GM12878 (cell line): ENCODE measurements around the gene TIMM17A. TPM values are rescaled to one million over a fixed set of nuclear protein-coding genes. Genes with fewer than 3 reads are reported as not detected.

Source experiments
- ATAC-seq: fragments of 200-7000 bp; cut with Tn5 transposase; 3 replicates; pipeline ENCODE4 v1.9.1; 2020; ENCODE audit warnings: mild to moderate bottlenecking, moderate library complexity
- BruUV-seq: library from RNA; stranded (reverse); fragments of 400-500 nt; replicated peaks from 2 replicates; lab custom pipeline; 2021; lab: Mats Ljungman, UMichigan
- CTCF ChIA-PET: fragments of 300-600 bp; sonication (Branson Sonifier 250); formaldehyde crosslinking; extraction: SDS; loops from one replicate; lab custom pipeline; 2021; ENCODE audit warnings: inconsistent platforms; lab: Yijun Ruan, JAX
- POLR2A ChIA-PET: fragments of 350-600 bp; formaldehyde crosslinking; extraction: SDS; loops from one replicate; lab custom pipeline; 2021; ENCODE audit warnings: inconsistent platforms; lab: Charles Lee
- RAD21 ChIA-PET: fragments of 300-600 bp; sonication (Branson Sonifier 250); formaldehyde crosslinking; loops from one replicate; lab custom pipeline; 2023; ENCODE audit warnings: antibody characterized with exemption; ENCODE audit not compliant: unreplicated experiment; lab: Charles Lee
- SMC1A ChIA-PET: fragments of 300-600 bp; sonication (Branson Sonifier 250); formaldehyde crosslinking; loops from one replicate; lab custom pipeline; 2023; ENCODE audit not compliant: unreplicated experiment, uncharacterized antibody; lab: Charles Lee
- DNase-seq: peaks from one replicate; pipeline ENCODE4 v3.0.0-alpha.2; 2011; ENCODE audit warnings: low read depth, low spot score
- FAIRE-seq: peaks from 3 replicates; lab custom pipeline; 2011; peaks lifted over from hg19 to GRCh38; lab: Jason Lieb, UNC
- H2AFZ ChIP-seq: 2 replicates; pipeline ENCODE4 v1.6.0; 2011; ENCODE audit warnings: low read depth, low read length, control low read depth; ENCODE audit not compliant: control insufficient read depth
- H3K27ac ChIP-seq: 2 replicates; pipeline ENCODE4 v1.5.1; 2011; ENCODE audit warnings: control low read depth; ENCODE audit not compliant: control insufficient read depth, insufficient read depth
- H3K27me3 ChIP-seq, 2 experiments: replicated peaks in 1 of 2; 2 replicates each; pipeline versions ENCODE4 v1.6.0 to v1.6.1; 2011; ENCODE audit warnings: low read length in 1 of 2; ENCODE audit not compliant: control insufficient read depth in 2 of 2, insufficient read depth in 2 of 2
- H3K36me3 ChIP-seq, 2 experiments: 2 replicates each; pipeline ENCODE4 v1.5.1; 2011; ENCODE audit warnings: low read length in 1 of 2; ENCODE audit not compliant: control insufficient read depth in 2 of 2, insufficient read depth in 2 of 2
- H3K4me1 ChIP-seq: 2 replicates; pipeline ENCODE4 v1.6.1; 2011; ENCODE audit warnings: mild to moderate bottlenecking, low read length, moderate library complexity, mixed read lengths; ENCODE audit not compliant: control insufficient read depth, insufficient read depth
- H3K4me2 ChIP-seq: 2 replicates; pipeline ENCODE4 v1.6.0; 2011; ENCODE audit warnings: control low read depth; ENCODE audit not compliant: control insufficient read depth, insufficient read depth
- H3K4me3 ChIP-seq: fragments of 200-600 bp; sonication (generic); 2 replicates; pipeline ENCODE4 v1.5.1; 2016
- H3K79me2 ChIP-seq: 2 replicates; pipeline ENCODE4 v1.6.0; 2011; ENCODE audit warnings: low read length; ENCODE audit not compliant: control insufficient read depth, insufficient read depth
- H3K9ac ChIP-seq: 2 replicates; pipeline ENCODE4 v1.8.0; 2011; ENCODE audit warnings: low read length, control low read depth, mixed read lengths; ENCODE audit not compliant: control insufficient read depth, insufficient read depth
- H3K9me3 ChIP-seq: replicated peaks from 3 replicates; pipeline ENCODE4 v1.5.1; 2011; ENCODE audit warnings: mild to moderate bottlenecking, low read length; ENCODE audit not compliant: control insufficient read depth, insufficient read depth
- H4K20me1 ChIP-seq: 2 replicates; pipeline ENCODE4 v1.6.0; 2011; ENCODE audit not compliant: control insufficient read depth, insufficient read depth
- BHLHE40 ChIP-seq, 2 experiments: fragments of 450-650 bp in 1 of 2; IDR thresholded peaks; 2 replicates each; pipeline ENCODE4 v1.6.1; 2011 to 2017; ENCODE audit warnings: low read depth in 2 of 2, borderline replicate concordance in 1 of 2, improper control_type of control experiment in 1 of 2, low read length in 1 of 2, mild to moderate bottlenecking in 1 of 2
- CBX5 ChIP-seq: sonication (generic); IDR thresholded peaks from 2 replicates; pipeline ENCODE4 v1.6.1; 2016; ENCODE audit warnings: low read depth, moderate library complexity, mild to moderate bottlenecking, inconsistent platforms
- CHD4 ChIP-seq: fragments of 200-600 bp; sonication (generic); IDR thresholded peaks from 2 replicates; pipeline ENCODE4 v1.6.1; 2016; ENCODE audit warnings: mild to moderate bottlenecking
- ETV6 ChIP-seq, 2 experiments: fragments of 450-650 bp in 1 of 2; IDR thresholded peaks in 1 of 2; conservative IDR thresholded peaks in 1 of 2; 2 replicates each; pipeline ENCODE4 v1.6.1; 2014; ENCODE audit warnings: antibody characterized with exemption in 1 of 2, borderline replicate concordance in 1 of 2, low read depth in 1 of 2, mild to moderate bottlenecking in 1 of 2, moderate library complexity in 1 of 2
- HCFC1 ChIP-seq: fragments of 150-350 bp; IDR thresholded peaks from 2 replicates; pipeline ENCODE4 v1.6.1; 2014; ENCODE audit warnings: low read length
- IKZF2 ChIP-seq, 2 experiments: fragments of 450-650 bp; IDR thresholded peaks; 2 replicates each; pipeline ENCODE4 v1.6.1; 2017; ENCODE audit warnings: mild to moderate bottlenecking in 2 of 2, moderate library complexity in 2 of 2
- MXI1 ChIP-seq: fragments of 150-350 bp; IDR thresholded peaks from 2 replicates; pipeline ENCODE4 v1.6.1; 2011; ENCODE audit warnings: low read depth, mild to moderate bottlenecking, inconsistent platforms, low read length, improper control_type of control experiment
- MYB ChIP-seq: fragments of 150-350 bp; IDR thresholded peaks from 2 replicates; pipeline ENCODE4 v1.6.1; 2014; ENCODE audit warnings: mild to moderate bottlenecking, low read depth, low read length, borderline replicate concordance
- NFIC ChIP-seq: IDR thresholded peaks from 2 replicates; pipeline ENCODE4 v1.6.1; 2012; ENCODE audit warnings: low read depth, mild to moderate bottlenecking, inconsistent platforms, low read length, moderate library complexity
- NRF1 ChIP-seq: conservative IDR thresholded peaks from 2 replicates; pipeline ENCODE4 v1.6.1; 2011; ENCODE audit warnings: mild to moderate bottlenecking, low read depth, low read length, improper control_type of control experiment
- POLR2AphosphoS5 ChIP-seq: IDR thresholded peaks from 2 replicates; pipeline ENCODE4 v1.6.1; 2011; ENCODE audit warnings: mild to moderate bottlenecking, low read length, inconsistent platforms
- RAD21 ChIP-seq: IDR thresholded peaks from 2 replicates; pipeline ENCODE4 v1.6.1; 2011; ENCODE audit warnings: mild to moderate bottlenecking, low read depth, low read length, moderate library complexity; ENCODE audit not compliant: insufficient read depth
- RUNX3 ChIP-seq: IDR thresholded peaks from 2 replicates; pipeline ENCODE4 v1.6.1; 2012; ENCODE audit warnings: low read length, inconsistent platforms
- WGBS: methylation state at CpG from one replicate; pipeline ENCODE4 v1.1.6; 2016; ENCODE audit warnings: low lambda C conversion rate; ENCODE audit not compliant: insufficient replicate concordance, insufficient coverage; ENCODE audit errors: missing lambda C conversion rate; 5-methylcytosine and 5-hydroxymethylcytosine counted together
- in situ Hi-C: fragments of 300-500 bp; cut with MboI; formaldehyde crosslinking; loops from 9 replicates; pipeline ENCODE4 v1.14.3; 2018; ENCODE audit warnings: mixed read lengths
- intact Hi-C: fragments of 100-400 bp; cut with micrococcal nuclease; formaldehyde crosslinking; loops from one replicate; pipeline ENCODE4 v1.14.2; 2022; ENCODE audit not compliant: unreplicated experiment
- polyA plus RNA-seq, 11 experiments: library from polyadenylated mRNA; depleted of rRNA in 4 of 11; unstranded in 6 of 11; stranded (reverse) in 5 of 11; fragments of >200 nt; fragmentation: Nextera tagmentation in 4 of 11; fragmentation: Illumina TruSeq in 1 of 11; extraction: Ambion mirVana in 4 of 11; extraction: Trizol in 1 of 11; gene quantifications; 1 replicate in 1 of 11; 2 replicates in 10 of 11; pipeline versions ENCODE4 v1.2.1 to v1.2.3, GENCODE V29; 2011 to 2016; ENCODE audit warnings: inconsistent platforms in 2 of 11, missing spikeins in 2 of 11, low read depth in 1 of 11
- total RNA-seq, 4 experiments: library from RNA; depleted of rRNA in 3 of 4; stranded (reverse); fragments of >200 nt in 3 of 4; fragmentation: Illumina TruSeq in 1 of 4; extraction: Trizol in 1 of 4; gene quantifications; 2 replicates each; pipeline versions ENCODE4 v1.2.1 to v1.2.3, GENCODE V29; 2013 to 2021
- TF ChIP-seq, protein P1 (sequence below): IDR thresholded peaks from 2 replicates; pipeline ENCODE4 v1.6.1; 2012; ENCODE audit warnings: low read depth, low read length, improper control_type of control experiment
- TF ChIP-seq, protein P2 (sequence below): IDR thresholded peaks from 2 replicates; pipeline ENCODE4 v1.6.1; 2012; ENCODE audit warnings: low read depth, low read length, improper control_type of control experiment

TIMM17A gene
- total and polyA plus RNA-seq, 10 of the 15 experiments (the other 5 are each of a cell fraction or from before 2014, with no cell fraction given): 68.6 to 357 (median 92.4) TPM

DNA sequence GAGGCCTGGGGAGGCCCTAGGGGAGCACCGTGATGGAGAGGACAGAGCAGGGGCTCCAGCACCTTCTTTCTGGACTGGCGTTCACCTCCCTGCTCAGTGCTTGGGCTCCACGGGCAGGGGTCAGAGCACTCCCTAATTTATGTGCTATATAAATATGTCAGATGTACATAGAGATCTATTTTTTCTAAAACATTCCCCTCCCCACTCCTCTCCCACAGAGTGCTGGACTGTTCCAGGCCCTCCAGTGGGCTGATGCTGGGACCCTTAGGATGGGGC, 60.3 kb downstream of the TIMM17A start:
- Histone ChIP-seq H3K36me3 (no peaks in the 10 kb centered on the region), H3K27me3 (no peaks in the 10 kb centered on the region), H3K4me2 (no peak overlapping the region), H3K9me3 (no peaks in the 10 kb centered on the region), H3K4me3 (no peak overlapping the region), H3K9ac (no peak overlapping the region), H3K79me2 (no peaks in the 10 kb centered on the region), H3K4me1 (no peaks in the 10 kb centered on the region; the same call in 1 of the 2 replicates), H4K20me1 (no peaks in the 10 kb centered on the region), H3K27ac (no peak overlapping the region), H2AFZ (no peak overlapping the region)
- FAIRE-seq: no peak
- no peak for ATAC-seq
- WGBS: 89% methylated on average over 3 of the region's 3 CpGs
- no peak for DNase-seq
- in situ Hi-C loops (no loop called here), intact Hi-C loops (no loop called here)
- TF ChIP-seq NFIC: no peak
- no peak for TF ChIP-seq MXI1
- no peak for TF ChIP-seq RAD21
- no peak for TF ChIP-seq MYB
- no peak for TF ChIP-seq CBX5
- no peak for TF ChIP-seq CHD4
- TF ChIP-seq RUNX3: no peak
- TF ChIP-seq, protein P1, sequence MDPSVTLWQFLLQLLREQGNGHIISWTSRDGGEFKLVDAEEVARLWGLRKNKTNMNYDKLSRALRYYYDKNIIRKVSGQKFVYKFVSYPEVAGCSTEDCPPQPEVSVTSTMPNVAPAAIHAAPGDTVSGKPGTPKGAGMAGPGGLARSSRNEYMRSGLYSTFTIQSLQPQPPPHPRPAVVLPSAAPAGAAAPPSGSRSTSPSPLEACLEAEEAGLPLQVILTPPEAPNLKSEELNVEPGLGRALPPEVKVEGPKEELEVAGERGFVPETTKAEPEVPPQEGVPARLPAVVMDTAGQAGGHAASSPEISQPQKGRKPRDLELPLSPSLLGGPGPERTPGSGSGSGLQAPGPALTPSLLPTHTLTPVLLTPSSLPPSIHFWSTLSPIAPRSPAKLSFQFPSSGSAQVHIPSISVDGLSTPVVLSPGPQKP: no peak
- no peak for TF ChIP-seq IKZF2 (IDR thresholded peaks at IDR 0.05)
- TF ChIP-seq HCFC1: no peak
- no peak for TF ChIP-seq POLR2AphosphoS5
- no peak for TF ChIP-seq ETV6 (conservative IDR thresholded peaks at IDR 0.05 in 1 of 2, IDR thresholded peaks at IDR 0.05 in 1 of 2; ENCODE audit: borderline replicate concordance in 1 of 2, low read depth in 1 of 2)
- no peak for TF ChIP-seq BHLHE40 (IDR thresholded peaks at IDR 0.05; ENCODE audit: borderline replicate concordance in 1 of 2, low read depth in 2 of 2, low read length in 1 of 2)
- TF ChIP-seq, protein P2, sequence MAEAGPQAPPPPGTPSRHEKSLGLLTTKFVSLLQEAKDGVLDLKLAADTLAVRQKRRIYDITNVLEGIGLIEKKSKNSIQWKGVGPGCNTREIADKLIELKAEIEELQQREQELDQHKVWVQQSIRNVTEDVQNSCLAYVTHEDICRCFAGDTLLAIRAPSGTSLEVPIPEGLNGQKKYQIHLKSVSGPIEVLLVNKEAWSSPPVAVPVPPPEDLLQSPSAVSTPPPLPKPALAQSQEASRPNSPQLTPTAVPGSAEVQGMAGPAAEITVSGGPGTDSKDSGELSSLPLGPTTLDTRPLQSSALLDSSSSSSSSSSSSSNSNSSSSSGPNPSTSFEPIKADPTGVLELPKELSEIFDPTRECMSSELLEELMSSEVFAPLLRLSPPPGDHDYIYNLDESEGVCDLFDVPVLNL: no peak
- TF ChIP-seq NRF1: no peak
- CTCF ChIA-PET: interaction anchor here (1.0 to 1.4 kb wide), 3 partner anchors 9 to 120 kb away, joined by 3 to 4 read pairs (median 3); no protein-coding TSS in a partner anchor
- BruUV-seq: no TSS peak
- POLR2A ChIA-PET: interaction anchor here (2.0 kb wide), 1 partner anchor 19 kb away, joined by 12 read pairs; no protein-coding TSS in a partner anchor
- RAD21 ChIA-PET: interaction anchor here (0.5 to 1.6 kb wide), 2 partner anchors 14 to 196 kb away, joined by 3 read pairs; no protein-coding TSS in a partner anchor
- SMC1A ChIA-PET: interaction anchor here (0.9 kb wide), 1 partner anchor 78 kb away, joined by 3 read pairs; no protein-coding TSS in a partner anchor
